Measurements from ENCODE around the gene CRYGN.

The CRYGN gene

DNA sequence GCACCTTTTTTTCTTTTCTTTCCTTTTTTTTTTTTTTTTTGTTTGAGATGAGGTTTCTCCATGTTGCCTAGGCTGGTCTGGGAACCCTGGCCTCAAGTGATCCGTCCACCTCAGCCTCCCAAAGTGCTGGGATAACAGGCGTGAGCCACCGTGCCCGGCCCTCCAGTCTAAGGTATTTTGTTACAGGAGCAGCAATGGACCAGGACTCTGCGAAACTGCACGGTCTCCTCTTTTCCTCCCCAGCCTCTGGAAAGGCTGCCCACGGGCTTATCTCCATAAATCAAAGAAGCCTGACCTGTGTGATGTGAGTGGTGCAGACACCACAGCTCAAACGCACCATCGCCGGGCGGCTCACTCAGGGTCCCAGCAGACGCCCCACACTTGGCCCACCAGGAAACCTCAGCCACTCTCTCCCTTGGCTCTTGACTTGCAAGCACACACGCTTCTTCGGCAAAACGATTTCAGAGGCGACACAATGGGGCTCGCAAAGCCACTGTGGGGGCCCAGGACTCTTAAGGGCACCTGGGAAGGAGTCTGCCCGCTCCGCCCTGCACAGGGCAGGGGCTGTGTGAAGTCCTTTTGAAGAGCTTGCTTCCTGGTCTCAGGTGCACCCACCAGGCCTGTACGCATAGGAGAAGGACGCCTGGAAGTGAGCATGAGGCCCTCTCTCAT is 50.7 kb downstream of the CRYGN start:
- no peak for DNase-seq

DNA sequence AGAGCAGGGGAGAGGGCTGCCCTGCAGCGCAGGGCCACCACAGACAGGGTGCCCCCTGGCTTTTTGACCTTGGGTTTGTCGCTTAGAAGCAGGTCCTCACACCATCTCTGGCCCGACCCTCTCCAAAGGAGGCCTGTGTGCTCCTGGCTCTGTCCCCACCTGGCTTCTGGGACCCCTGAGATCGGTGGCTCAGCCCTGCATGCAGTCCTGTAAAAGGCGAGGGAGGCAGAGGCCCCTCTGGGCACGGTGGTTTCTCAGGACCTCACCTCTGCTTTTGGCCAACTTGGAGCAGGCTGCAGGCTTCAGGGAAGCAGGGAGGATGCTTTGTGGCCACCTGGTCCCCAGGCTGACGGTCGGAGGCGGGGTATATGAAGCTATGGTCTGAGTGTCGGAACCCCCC is 51.5 kb downstream of the CRYGN start:
- DNase-seq: no peak

DNA sequence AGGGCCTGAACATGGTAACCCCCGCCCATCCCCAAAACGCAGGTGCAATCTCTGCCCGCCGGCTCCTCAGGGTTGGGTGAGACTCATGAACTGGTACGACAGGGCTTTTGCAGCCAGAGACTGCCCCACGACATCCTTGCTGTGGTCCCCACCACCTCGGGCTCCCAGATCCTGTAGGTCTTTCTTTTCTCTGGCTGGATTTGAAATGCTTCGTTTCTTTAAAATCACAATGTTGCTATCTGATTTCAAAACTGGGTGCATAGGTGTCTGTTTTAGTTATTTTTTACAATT is 52.0 kb downstream of the CRYGN start:
- DNase-seq: no peak

GRCh38 chr7:151387161-151388006 is 52.6 kb downstream of the CRYGN start:
- no peak for DNase-seq

GRCh38 chr7:151386301-151387160 is 53.4 kb downstream of the CRYGN start:
- DNase-seq: no peak

- DNase-seq: no peak
Measured at GRCh38 chr7:151385626-151386300, 54.2 kb downstream of the CRYGN start.

- no peak for DNase-seq
Measured at GRCh38 chr7:151384776-151385625, 54.9 kb downstream of the CRYGN start.

DNA sequence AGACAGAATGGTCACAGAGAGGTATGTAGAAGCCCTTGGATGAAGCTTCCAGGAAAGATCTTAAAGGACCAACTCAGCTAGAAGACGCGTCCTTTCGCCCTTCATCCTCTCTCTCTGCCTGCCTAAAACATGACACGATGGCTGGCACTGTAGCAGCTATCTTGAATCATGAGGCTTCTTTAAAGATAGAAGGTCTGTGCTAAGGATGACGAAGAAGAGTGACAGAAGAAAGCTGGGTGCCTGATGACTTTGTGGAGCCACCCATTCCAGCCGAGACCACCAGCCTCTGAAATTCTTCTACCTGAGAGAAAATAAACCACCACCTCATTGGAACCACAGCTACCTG is 55.6 kb downstream of the CRYGN start:
- no peak for DNase-seq

DNA sequence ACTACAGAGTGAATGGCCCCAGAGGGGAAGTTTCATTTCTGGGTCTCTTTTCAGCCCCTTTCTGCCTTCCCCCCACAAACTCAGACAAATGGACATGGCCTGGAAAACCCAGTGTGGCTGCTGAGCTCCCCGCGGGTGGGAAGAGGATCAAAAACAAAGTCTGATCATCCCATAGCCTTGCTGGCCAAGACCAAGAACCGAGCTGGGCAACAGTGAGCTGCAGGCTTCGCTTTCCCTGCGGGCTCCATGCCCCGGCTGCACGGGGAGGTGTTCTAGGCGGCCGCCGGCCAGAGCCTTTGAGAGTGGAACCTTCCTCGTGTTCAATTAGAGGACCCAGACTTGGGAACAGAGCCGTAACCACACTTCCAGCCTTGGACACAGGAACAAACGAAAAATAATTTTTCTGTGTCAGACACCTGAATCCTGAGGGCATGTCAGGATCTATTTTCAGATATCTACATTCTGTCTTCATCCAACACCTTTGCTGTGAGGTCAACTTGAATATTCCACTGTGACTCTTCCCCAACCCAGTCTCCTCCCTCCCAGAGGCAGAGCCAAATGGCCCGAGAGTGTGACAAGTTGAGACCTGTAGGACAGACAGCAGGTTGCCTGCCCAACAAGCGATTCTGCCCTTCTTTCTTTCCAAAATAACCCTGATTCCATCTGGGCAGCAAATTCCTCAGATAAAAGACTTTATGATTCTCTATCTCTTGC is 56.1 kb downstream of the CRYGN start:
- DNase-seq: no peak

DNA sequence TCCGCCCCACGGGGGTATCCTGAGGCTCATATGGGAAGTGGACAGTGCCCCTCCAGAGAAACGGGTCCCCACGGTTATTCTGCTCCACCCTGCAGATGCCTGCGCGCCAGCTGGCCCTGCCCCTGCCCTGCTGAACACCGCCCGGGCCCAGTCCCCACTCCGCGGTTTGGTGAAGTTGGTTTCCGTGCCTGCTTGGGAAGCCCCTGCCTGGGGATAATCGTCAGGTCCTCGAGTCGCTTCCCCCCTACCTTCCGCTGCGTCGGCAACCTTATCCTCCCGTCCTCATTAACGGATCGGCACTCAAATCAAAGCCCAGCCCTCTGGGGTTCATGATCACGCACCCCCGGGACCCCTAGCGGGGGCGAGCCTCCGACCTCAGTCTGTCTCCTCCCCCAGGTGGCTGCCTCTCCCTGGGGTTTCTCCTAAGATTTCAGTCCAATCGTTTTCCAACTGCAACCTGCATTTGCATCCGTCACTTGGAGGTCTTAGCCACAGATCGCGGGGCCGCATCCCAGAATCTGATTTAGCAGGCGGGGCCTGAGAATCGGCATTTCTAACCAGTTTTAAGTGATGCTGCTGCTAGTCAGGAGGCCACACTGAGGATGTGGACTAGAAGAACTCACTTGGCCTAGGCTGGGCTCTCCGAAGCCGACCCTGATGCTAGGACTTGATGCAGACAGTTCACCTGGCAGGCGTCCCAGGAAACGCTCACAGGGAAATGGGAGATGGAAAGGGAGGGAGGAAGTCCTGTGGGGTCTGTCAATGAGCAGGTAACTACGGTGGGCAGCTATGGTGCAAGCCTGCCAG is 57.7 kb downstream of the CRYGN start:
- DNase-seq: no peak

- peak in 1 of 2 experiments; percentile 42 for DNase-seq
Measured at GRCh38 chr7:151381348-151382078, 58.4 kb downstream of the CRYGN start.

DNA sequence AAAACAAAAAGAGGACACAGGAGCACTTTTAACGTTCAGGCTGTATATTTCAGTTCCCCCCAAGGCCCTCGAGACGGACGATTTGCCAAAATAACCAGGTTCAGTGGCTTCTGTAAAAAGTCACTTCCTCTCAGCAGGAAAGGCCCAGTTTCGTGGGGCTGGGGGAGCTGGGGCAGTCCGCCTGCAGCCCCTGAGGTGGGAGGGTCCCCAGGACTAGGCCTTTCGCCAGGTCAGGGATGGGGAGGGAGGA is 58.9 kb downstream of the CRYGN start:
- DNase-seq: no peak

GRCh38 chr7:151380199-151381097 is 59.5 kb downstream of the CRYGN start:
- no peak for DNase-seq

DNA sequence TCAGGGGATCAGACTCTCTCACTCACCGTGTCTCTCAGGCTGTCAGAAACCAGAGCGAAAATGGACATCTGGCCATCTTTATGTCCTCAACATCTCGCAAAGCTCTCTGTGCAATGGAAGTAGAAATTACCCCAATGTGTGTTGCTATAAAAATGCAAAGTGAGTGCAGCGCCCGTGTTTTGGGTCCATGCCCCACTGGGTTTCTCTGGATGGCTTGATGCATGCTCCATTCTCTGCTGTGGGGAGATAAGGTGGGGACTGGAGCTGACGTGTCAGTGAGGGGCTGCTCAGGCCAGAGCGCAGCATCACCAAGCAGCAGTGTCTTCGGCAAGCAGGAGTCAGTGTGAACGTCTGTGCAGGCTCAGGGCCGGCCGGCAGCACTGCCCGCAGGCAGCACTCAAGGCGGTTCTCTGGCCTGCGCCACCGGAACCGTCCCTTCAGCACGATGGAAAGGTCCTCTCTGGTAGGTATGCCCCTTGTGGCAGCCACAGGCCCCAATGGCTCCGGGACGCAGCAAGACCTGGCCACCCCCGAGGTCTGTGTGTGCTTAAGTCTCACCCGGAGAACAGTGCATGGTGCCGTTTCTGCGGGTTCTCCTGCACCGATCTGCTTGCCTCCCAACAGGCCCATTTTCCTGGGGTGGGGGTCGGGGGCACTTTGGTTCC is 60.3 kb downstream of the CRYGN start:
- no peak for DNase-seq

DNA sequence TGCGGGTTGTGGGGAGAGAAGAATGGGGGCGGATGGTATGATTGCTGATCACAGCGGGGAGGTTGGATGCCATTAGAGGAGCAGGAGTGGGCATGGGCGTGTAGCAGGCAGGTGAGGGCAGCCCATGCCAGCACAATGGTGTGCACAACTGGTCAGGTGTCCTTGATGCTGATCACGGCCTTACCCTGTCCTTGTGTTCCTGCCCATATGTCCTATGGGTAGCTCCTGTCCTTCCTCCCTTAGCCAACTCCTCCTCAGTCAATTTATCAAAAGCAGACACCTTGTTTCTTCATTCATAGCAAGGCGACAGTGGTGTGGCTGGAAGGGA is 60.8 kb downstream of the CRYGN start:
- no peak for DNase-seq
